ENCODE measurements around the gene SIPA1L3.

SIPA1L3 gene

GRCh38 chr19:37988758-37989635, 82.0 kb downstream of the SIPA1L3 start:
- no peak for TF ChIP-seq CTCF (IDR thresholded peaks at IDR 0.05; ENCODE audit: insufficient read depth, low read depth, low read length, missing control alignments)
- H3K4me3 ChIP-seq (ENCODE audit: low read depth, low read length): no peak overlapping the region
- DNase-seq (ENCODE audit: low read depth): no peak

GRCh38 chr19:37989855-37990254, 82.8 kb downstream of the SIPA1L3 start:
- no peak overlapping the region for H3K4me3 ChIP-seq (ENCODE audit: low read depth, low read length)
- no peak for TF ChIP-seq CTCF (IDR thresholded peaks at IDR 0.05; ENCODE audit: insufficient read depth, low read depth, low read length, missing control alignments)
- DNase-seq (ENCODE audit: low read depth): no peak

GRCh38 chr19:37990362-37990761, 83.4 kb downstream of the SIPA1L3 start:
- no peak for TF ChIP-seq CTCF (IDR thresholded peaks at IDR 0.05; ENCODE audit: insufficient read depth, low read depth, low read length, missing control alignments)
- no peak for DNase-seq (ENCODE audit: low read depth)
- no peak overlapping the region for H3K4me3 ChIP-seq (ENCODE audit: low read depth, low read length)

- TF ChIP-seq CTCF (IDR thresholded peaks at IDR 0.05; ENCODE audit: insufficient read depth, low read depth, low read length, missing control alignments): no peak
- no peak for DNase-seq (ENCODE audit: low read depth)
- no peak overlapping the region for H3K4me3 ChIP-seq (ENCODE audit: low read depth, low read length)
Measured at GRCh38 chr19:37991176-37991835, 84.3 kb downstream of the SIPA1L3 start.

GRCh38 chr19:37991841-37992248, 84.8 kb downstream of the SIPA1L3 start:
- no peak for TF ChIP-seq CTCF (IDR thresholded peaks at IDR 0.05; ENCODE audit: insufficient read depth, low read depth, low read length, missing control alignments)
- no peak overlapping the region for H3K4me3 ChIP-seq (ENCODE audit: low read depth, low read length)
- no peak for DNase-seq (ENCODE audit: low read depth)

- TF ChIP-seq CTCF (IDR thresholded peaks at IDR 0.05; ENCODE audit: insufficient read depth, low read depth, low read length, missing control alignments): no peak
- no peak for DNase-seq (ENCODE audit: low read depth)
- no peak overlapping the region for H3K4me3 ChIP-seq (ENCODE audit: low read depth, low read length)
Measured at GRCh38 chr19:37992761-37993160, 85.8 kb downstream of the SIPA1L3 start.

All from GM12865 (cell line).